ENCODE data around the gene DLL4.

DLL4 gene

GRCh38 chr15:40902605-40903561, 26.3 kb upstream of the DLL4 start:
- H3K4me1 ChIP-seq (ENCODE audit: control insufficient read depth, insufficient read depth, low read depth, low read length), result peaks cover 33% of the 10 kb centered on the region
- no peak overlapping the region for H3K4me2 ChIP-seq (ENCODE audit: low read length, poor library complexity, severe bottlenecking)
- no peak overlapping the region for H2BK120ac ChIP-seq (ENCODE audit: low read depth, low read length)
- no peaks in the 10 kb centered on the region for H3K27me3 ChIP-seq (ENCODE audit: control insufficient read depth in 1 of 2, insufficient read depth in 1 of 2, low read length in 2 of 2)
- no peak overlapping the region for H2BK12ac ChIP-seq (ENCODE audit: low read length in 2 of 2)
- H3K4me3 ChIP-seq (ENCODE audit: insufficient read depth in 1 of 2, low read depth in 1 of 2, low read length in 2 of 2), result no peak overlapping the region
- H3K4ac ChIP-seq (ENCODE audit: low read depth in 1 of 2, low read length in 2 of 2), result no peak overlapping the region
- peaks cover 52 to 58% of the 10 kb centered on the region in 2 experiments for H3K36me3 ChIP-seq (ENCODE audit: control insufficient read depth in 1 of 2, insufficient read depth in 2 of 2, low read depth in 1 of 2, low read length in 2 of 2)
- no peak overlapping the region for H2AFZ ChIP-seq (ENCODE audit: low read depth, low read length)
- no peak overlapping the region for H3K27ac ChIP-seq (ENCODE audit: low read length, poor library complexity, severe bottlenecking)
- peak overlapping the region in 1 of 2 experiments; percentile 48 for H3K18ac ChIP-seq (ENCODE audit: low read depth in 1 of 2, low read length in 2 of 2)
- H2BK5ac ChIP-seq (ENCODE audit: low read depth, low read length, poor library complexity, severe bottlenecking), result no peak overlapping the region
- no peak overlapping the region for H3K14ac ChIP-seq (ENCODE audit: low read length in 2 of 2)
- no peak overlapping the region for H2AK5ac ChIP-seq (ENCODE audit: low read length, severe bottlenecking)
- no peak overlapping the region for H4K8ac ChIP-seq (ENCODE audit: low read length)
- H3K79me1 ChIP-seq (replicated peaks; ENCODE audit: low read length, poor library complexity, severe bottlenecking), result peaks cover 22% of the 10 kb centered on the region
- peak overlapping the region; percentile 10 for H4K91ac ChIP-seq (ENCODE audit: low read length)
- no peak overlapping the region for H2BK15ac ChIP-seq (ENCODE audit: low read depth, poor library complexity, severe bottlenecking)
- no peak overlapping the region for H3K9ac ChIP-seq (ENCODE audit: low read length)
- 93% methylated on average over 33 of the region's 33 CpGs for WGBS
- no peak overlapping the region for H3K23ac ChIP-seq (ENCODE audit: low read length in 2 of 2)
- DNase-seq, result peak; percentile 57
- no peaks in the 10 kb centered on the region for H3K9me3 ChIP-seq (ENCODE audit: control insufficient read depth, low read length)

GRCh38 chr15:40904552-40905201, 24.5 kb upstream of the DLL4 start:
- Histone ChIP-seq H3K18ac (ENCODE audit: low read depth in 1 of 2, low read length in 2 of 2) (no peak overlapping the region), H3K4me1 (ENCODE audit: control insufficient read depth, insufficient read depth, low read depth, low read length) (peaks cover 37% of the 10 kb centered on the region), H3K4ac (ENCODE audit: low read depth in 1 of 2, low read length in 2 of 2) (no peak overlapping the region), H3K9me3 (ENCODE audit: control insufficient read depth, low read length) (no peaks in the 10 kb centered on the region), H4K8ac (ENCODE audit: low read length) (no peak overlapping the region), H3K27me3 (ENCODE audit: control insufficient read depth in 1 of 2, insufficient read depth in 1 of 2, low read length in 2 of 2) (no peaks in the 10 kb centered on the region), H4K91ac (ENCODE audit: low read length) (no peak overlapping the region), H3K79me1 (replicated peaks; ENCODE audit: low read length, poor library complexity, severe bottlenecking) (peaks cover 9% of the 10 kb centered on the region), H3K4me3 (ENCODE audit: insufficient read depth in 1 of 2, low read depth in 1 of 2, low read length in 2 of 2) (no peak overlapping the region), H3K27ac (ENCODE audit: low read length, poor library complexity, severe bottlenecking) (no peak overlapping the region), H2BK15ac (ENCODE audit: low read depth, poor library complexity, severe bottlenecking) (no peak overlapping the region), H3K4me2 (ENCODE audit: low read length, poor library complexity, severe bottlenecking) (no peak overlapping the region), H3K14ac (ENCODE audit: low read length in 2 of 2) (no peak overlapping the region), H2BK12ac (ENCODE audit: low read length in 2 of 2) (no peak overlapping the region), H2BK120ac (ENCODE audit: low read depth, low read length) (no peak overlapping the region), H2AFZ (ENCODE audit: low read depth, low read length) (no peak overlapping the region), H3K23ac (ENCODE audit: low read length in 2 of 2) (no peak overlapping the region), H2BK5ac (ENCODE audit: low read depth, low read length, poor library complexity, severe bottlenecking) (no peak overlapping the region), H3K9ac (ENCODE audit: low read length) (no peak overlapping the region), H3K36me3 (ENCODE audit: control insufficient read depth in 1 of 2, insufficient read depth in 2 of 2, low read depth in 1 of 2, low read length in 2 of 2) (peaks cover 43% of the 10 kb centered on the region in 2 experiments), H2AK5ac (ENCODE audit: low read length, severe bottlenecking) (no peak overlapping the region)
- 92% methylated on average over 7 of the region's 7 CpGs for WGBS
- no peak for DNase-seq

- WGBS, result 8% methylated on average over 22 of the region's 36 CpGs
- Histone ChIP-seq H4K8ac (ENCODE audit: low read length) (peak overlapping the region; percentile 54), H3K27ac (ENCODE audit: low read length, poor library complexity, severe bottlenecking) (peak overlapping the region; percentile 59), H4K91ac (ENCODE audit: low read length) (peak overlapping the region; percentile 48), H3K9ac (ENCODE audit: low read length) (peak overlapping the region; percentile 84), H2AK5ac (ENCODE audit: low read length, severe bottlenecking) (peak overlapping the region; percentile 70), H2AFZ (ENCODE audit: low read depth, low read length) (no peak overlapping the region), H3K18ac (ENCODE audit: low read depth in 1 of 2, low read length in 2 of 2) (peak overlapping the region; percentile 84 to 90), H3K27me3 (ENCODE audit: control insufficient read depth in 1 of 2, insufficient read depth in 1 of 2, low read length in 2 of 2) (no peaks in the 10 kb centered on the region), H3K4me3 (ENCODE audit: insufficient read depth in 1 of 2, low read depth in 1 of 2, low read length in 2 of 2) (peak overlapping the region; percentile 42 to 72), H3K9me3 (ENCODE audit: control insufficient read depth, low read length) (no peaks in the 10 kb centered on the region), H2BK120ac (ENCODE audit: low read depth, low read length) (peak overlapping the region; percentile 29), H3K4me2 (ENCODE audit: low read length, poor library complexity, severe bottlenecking) (peak overlapping the region; percentile 64), H2BK12ac (ENCODE audit: low read length in 2 of 2) (peak overlapping the region; percentile 6 to 93), H3K14ac (ENCODE audit: low read length in 2 of 2) (peak overlapping the region in 1 of 2 experiments; percentile 35), H3K4ac (ENCODE audit: low read depth in 1 of 2, low read length in 2 of 2) (peak overlapping the region; percentile 40 to 88), H3K4me1 (ENCODE audit: control insufficient read depth, insufficient read depth, low read depth, low read length) (peaks cover 40% of the 10 kb centered on the region), H3K23ac (ENCODE audit: low read length in 2 of 2) (peak overlapping the region in 1 of 2 experiments; percentile 17), H3K36me3 (ENCODE audit: control insufficient read depth in 1 of 2, insufficient read depth in 2 of 2, low read depth in 1 of 2, low read length in 2 of 2) (peaks cover 27 to 32% of the 10 kb centered on the region in 2 experiments), H3K79me1 (replicated peaks; ENCODE audit: low read length, poor library complexity, severe bottlenecking) (peaks cover 5% of the 10 kb centered on the region), H2BK5ac (ENCODE audit: low read depth, low read length, poor library complexity, severe bottlenecking) (no peak overlapping the region), H2BK15ac (ENCODE audit: low read depth, poor library complexity, severe bottlenecking) (peak overlapping the region; percentile 26)
- peak; percentile 96 for DNase-seq
These were observed 22.8 kb upstream of the DLL4 start for GRCh38 chr15:40906091-40906990.
